ENCODE data around the gene GSTM4. TPM values are rescaled to one million over a fixed set of nuclear protein-coding genes. Genes with fewer than 3 reads are reported as not detected.

Gene GSTM4
- total and polyA plus RNA-seq, 9 of the 15 experiments (the other 6 are each of a cell fraction or from before 2014, with no cell fraction given) = 18.8 to 53.4 (median 38.8) TPM

DNA sequence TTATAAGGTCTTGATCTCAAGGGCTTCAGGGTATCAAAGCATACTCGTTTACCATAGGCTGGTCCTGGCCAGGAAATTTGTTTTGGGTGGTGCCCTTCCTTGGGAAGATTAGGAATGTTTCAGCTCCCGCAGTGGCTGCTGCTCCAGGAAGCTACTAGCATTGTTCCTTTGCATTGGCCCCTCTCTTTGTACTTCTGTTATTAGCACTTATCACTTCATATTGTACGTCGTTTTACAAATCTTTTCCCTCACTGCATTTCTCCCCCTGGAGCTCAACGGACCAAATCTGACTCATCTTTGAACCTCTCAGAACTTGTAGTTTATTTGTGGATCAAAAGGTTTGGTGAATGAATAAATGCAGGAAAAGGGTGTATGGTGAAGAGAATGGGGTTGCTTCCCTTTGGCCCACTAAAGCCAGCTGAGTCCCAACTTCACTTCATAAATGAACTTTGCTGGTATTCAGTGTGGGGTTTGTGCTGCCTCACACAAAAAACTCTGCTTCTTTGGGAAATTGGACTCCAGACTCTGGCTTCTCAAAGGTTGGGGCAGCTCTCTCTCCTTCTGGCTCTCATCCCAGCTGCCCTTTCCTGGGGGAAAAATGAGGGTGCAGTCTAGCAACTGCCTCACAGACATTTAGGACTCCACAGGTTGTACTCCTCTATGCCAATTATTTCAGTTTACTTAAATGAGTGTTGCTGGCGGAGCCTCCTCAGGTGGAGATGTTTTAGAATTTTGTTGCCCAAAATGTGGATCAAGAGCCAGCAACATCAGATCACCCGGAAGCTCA is 42.3 kb upstream of the GSTM4 start (continued):
- no peak for TF ChIP-seq ZZZ3 (IDR thresholded peaks at IDR 0.05)
- TF ChIP-seq ZBTB17 (CRISPR knock-in tag; IDR thresholded peaks at IDR 0.05) = no peak

DNA sequence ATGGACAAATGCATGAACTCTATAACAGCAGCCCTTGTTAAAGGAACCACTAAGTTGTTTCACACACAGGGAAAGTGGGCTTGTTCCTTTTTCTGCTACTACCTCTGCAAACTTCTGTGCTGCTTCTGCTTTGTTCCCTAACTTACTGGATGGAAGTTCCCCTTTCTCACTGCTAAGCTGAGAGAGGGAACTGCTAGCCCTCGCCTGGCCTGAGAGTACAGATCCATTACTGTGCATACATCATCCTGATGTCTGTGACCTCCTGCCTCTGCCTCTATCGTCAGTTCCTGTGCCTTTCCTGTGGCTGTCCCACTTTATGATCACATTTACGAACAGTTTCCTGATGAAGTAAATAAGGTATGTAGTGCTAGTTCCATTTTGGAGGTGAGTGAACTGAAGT is 40.0 kb upstream of the GSTM4 start:
- in situ Hi-C loops (cut with MboI) = no loop called here
- H3K4me2 ChIP-seq (ENCODE audit: insufficient read depth, low read length) = no peak overlapping the region
- DNase-seq (ENCODE audit: extremely low read depth in 1 of 4, low spot score in 3 of 4) = peak in 1 of 4 experiments; percentile 35
- no peak for TF ChIP-seq ZNF707 (CRISPR knock-in tag; conservative IDR thresholded peaks at IDR 0.05)
- TF ChIP-seq, protein P1, sequence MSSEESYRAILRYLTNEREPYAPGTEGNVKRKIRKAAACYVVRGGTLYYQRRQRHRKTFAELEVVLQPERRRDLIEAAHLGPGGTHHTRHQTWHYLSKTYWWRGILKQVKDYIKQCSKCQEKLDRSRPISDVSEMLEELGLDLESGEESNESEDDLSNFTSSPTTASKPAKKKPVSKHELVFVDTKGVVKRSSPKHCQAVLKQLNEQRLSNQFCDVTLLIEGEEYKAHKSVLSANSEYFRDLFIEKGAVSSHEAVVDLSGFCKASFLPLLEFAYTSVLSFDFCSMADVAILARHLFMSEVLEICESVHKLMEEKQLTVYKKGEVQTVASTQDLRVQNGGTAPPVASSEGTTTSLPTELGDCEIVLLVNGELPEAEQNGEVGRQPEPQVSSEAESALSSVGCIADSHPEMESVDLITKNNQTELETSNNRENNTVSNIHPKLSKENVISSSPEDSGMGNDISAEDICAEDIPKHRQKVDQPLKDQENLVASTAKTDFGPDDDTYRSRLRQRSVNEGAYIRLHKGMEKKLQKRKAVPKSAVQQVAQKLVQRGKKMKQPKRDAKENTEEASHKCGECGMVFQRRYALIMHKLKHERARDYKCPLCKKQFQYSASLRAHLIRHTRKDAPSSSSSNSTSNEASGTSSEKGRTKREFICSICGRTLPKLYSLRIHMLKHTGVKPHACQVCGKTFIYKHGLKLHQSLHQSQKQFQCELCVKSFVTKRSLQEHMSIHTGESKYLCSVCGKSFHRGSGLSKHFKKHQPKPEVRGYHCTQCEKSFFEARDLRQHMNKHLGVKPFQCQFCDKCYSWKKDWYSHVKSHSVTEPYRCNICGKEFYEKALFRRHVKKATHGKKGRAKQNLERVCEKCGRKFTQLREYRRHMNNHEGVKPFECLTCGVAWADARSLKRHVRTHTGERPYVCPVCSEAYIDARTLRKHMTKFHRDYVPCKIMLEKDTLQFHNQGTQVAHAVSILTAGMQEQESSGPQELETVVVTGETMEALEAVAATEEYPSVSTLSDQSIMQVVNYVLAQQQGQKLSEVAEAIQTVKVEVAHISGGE (CRISPR knock-in tag; IDR thresholded peaks at IDR 0.05) = 0 out of 6 replicates have a peak, but pooled peaks of 1 of the 3 experiments have one; percentile 23
- TF ChIP-seq SMARCE1 (IDR thresholded peaks at IDR 0.05) = peak; percentile 46; the same call in 1 of the 2 replicates
- TF ChIP-seq, protein P2, sequence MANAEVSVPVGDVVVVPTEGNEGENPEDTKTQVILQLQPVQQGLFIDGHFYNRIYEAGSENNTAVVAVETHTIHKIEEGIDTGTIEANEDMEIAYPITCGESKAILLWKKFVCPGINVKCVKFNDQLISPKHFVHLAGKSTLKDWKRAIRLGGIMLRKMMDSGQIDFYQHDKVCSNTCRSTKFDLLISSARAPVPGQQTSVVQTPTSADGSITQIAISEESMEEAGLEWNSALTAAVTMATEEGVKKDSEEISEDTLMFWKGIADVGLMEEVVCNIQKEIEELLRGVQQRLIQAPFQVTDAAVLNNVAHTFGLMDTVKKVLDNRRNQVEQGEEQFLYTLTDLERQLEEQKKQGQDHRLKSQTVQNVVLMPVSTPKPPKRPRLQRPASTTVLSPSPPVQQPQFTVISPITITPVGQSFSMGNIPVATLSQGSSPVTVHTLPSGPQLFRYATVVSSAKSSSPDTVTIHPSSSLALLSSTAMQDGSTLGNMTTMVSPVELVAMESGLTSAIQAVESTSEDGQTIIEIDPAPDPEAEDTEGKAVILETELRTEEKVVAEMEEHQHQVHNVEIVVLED (CRISPR knock-in tag; IDR thresholded peaks at IDR 0.05) = no peak
- TF ChIP-seq, protein P3, sequence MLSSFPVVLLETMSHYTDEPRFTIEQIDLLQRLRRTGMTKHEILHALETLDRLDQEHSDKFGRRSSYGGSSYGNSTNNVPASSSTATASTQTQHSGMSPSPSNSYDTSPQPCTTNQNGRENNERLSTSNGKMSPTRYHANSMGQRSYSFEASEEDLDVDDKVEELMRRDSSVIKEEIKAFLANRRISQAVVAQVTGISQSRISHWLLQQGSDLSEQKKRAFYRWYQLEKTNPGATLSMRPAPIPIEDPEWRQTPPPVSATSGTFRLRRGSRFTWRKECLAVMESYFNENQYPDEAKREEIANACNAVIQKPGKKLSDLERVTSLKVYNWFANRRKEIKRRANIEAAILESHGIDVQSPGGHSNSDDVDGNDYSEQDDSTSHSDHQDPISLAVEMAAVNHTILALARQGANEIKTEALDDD (IDR thresholded peaks at IDR 0.05) = 0 out of 2 replicates have a peak, but pooled peaks have one; percentile 31
- no peak for TF ChIP-seq RBFOX2 (IDR thresholded peaks at IDR 0.05; ENCODE audit: low read depth, low read length)
- peak; percentile 32 for TF ChIP-seq MEIS2 (IDR thresholded peaks at IDR 0.05; ENCODE audit: partially characterized antibody)
- no peak for TF ChIP-seq SMARCA4 (IDR thresholded peaks at IDR 0.05)

More for the DNA sequence above, 40.0 kb upstream of the GSTM4 start:
- FAIRE-seq (no peak), ATAC-seq (no peak)
- Histone ChIP-seq H3K27ac (ENCODE audit: extremely low read depth, low read depth, low read length) (peak overlapping the region; percentile 1; the same call in 1 of the 3 replicates), H2AFZ (ENCODE audit: low read depth, low read length) (peak overlapping the region; percentile 20), H3K9ac (ENCODE audit: insufficient read depth in 1 of 2, low read depth in 2 of 2, low read length in 2 of 2) (no peak overlapping the region), H3K79me2 (ENCODE audit: control insufficient read depth, insufficient read depth, low read length) (peaks cover 20% of the 10 kb centered on the region), H3K9me3 (replicated peaks; ENCODE audit: control insufficient read depth, insufficient read depth, low read depth, low read length) (no peaks in the 10 kb centered on the region), H3K36me3 (ENCODE audit: control insufficient read depth, insufficient read depth, low read length) (no peaks in the 10 kb centered on the region), H4K20me1 (replicated peaks; ENCODE audit: control insufficient read depth, insufficient read depth, low read length) (no peaks in the 10 kb centered on the region), H3K4me3 (no peak overlapping the region), H3K27me3 (ENCODE audit: control insufficient read depth in 2 of 2, insufficient read depth in 2 of 2, low read length in 2 of 2) (peaks cover 15 to 18% of the 10 kb centered on the region in 2 experiments; a peak in 4 of 5 replicates), H3K9me1 (ENCODE audit: control insufficient read depth, insufficient read depth, low read length) (no peaks in the 10 kb centered on the region), H3K4me1 (replicated peaks in 1 of 2; ENCODE audit: control insufficient read depth in 2 of 2, insufficient read depth in 2 of 2, low read length in 2 of 2) (peaks cover 12 to 14% of the 10 kb centered on the region in 2 experiments)
- BruUV-seq (replicated peaks) = no TSS peak
- whole genome bisulfite sequencing (ENCODE audit: insufficient coverage, low coverage, missing lambda C conversion rate) = 20% methylated on average over 3 of the region's 3 CpGs
- POLR2A ChIA-PET = interaction anchor here (0.7 to 2.0 kb wide), 5 partner anchors 10 to 334 kb away, joined by 3 to 13 read pairs (median 3); partner anchors contain the start of gene GNAI3
- CTCF ChIA-PET (ENCODE audit: low intra/inter-chr PET ratio) = no interaction called here
- intact Hi-C loops (cut with micrococcal nuclease) = loop anchor here (5.0 kb wide), 1 partner anchor 69 kb away; the partner anchor contains the start of gene GNAI3

Measured in K562 (cell line).